DND-41 (cell line): ENCODE measurements around the gene RPS14.
A peak's percentile ranks its signal among the peaks of the same experiment; 100 is the strongest.

Experiments
- ATAC-seq: fragments of 200-7000 bp; cut with Tn5 transposase; 3 replicates; pipeline ENCODE4 v1.9.1; 2021; ENCODE audit warnings: low read depth; ENCODE audit not compliant: insufficient read depth
- DNase-seq: peaks from one replicate; pipeline ENCODE4 v3.0.0-alpha.2; 2020
- H2AFZ ChIP-seq: 2 replicates; pipeline ENCODE4 v1.6.0; 2012; ENCODE audit warnings: low read depth, low read length
- H3K27ac ChIP-seq: 2 replicates; pipeline ENCODE4 v1.5.1; 2012; ENCODE audit warnings: low read length, inconsistent platforms
- H3K27me3 ChIP-seq: fragments of 200-600 bp; sonication (generic); 2 replicates; pipeline ENCODE4 v1.6.0; 2012; ENCODE audit warnings: low read length, mild to moderate bottlenecking, inconsistent platforms; ENCODE audit not compliant: insufficient read depth, poor library complexity
- H3K36me3 ChIP-seq: 2 replicates; pipeline ENCODE4 v1.5.1; 2012; ENCODE audit warnings: low read length, inconsistent platforms; ENCODE audit not compliant: insufficient read depth
- H3K4me1 ChIP-seq: 2 replicates; pipeline ENCODE4 v1.5.1; 2012; ENCODE audit warnings: mild to moderate bottlenecking, low read length; ENCODE audit not compliant: insufficient read depth
- H3K4me2 ChIP-seq: 2 replicates; pipeline ENCODE4 v1.6.0; 2012; ENCODE audit warnings: mild to moderate bottlenecking, moderate library complexity, low read length, inconsistent platforms; ENCODE audit not compliant: insufficient read depth
- H3K4me3 ChIP-seq, 2 experiments: fragments of 200-600 bp in 1 of 2; shearing (Covaris generic) in 1 of 2; 2 replicates each; pipeline ENCODE4 v1.5.1; 2012 to 2016; ENCODE audit warnings: inconsistent platforms in 2 of 2, low read length in 2 of 2, mild to moderate bottlenecking in 2 of 2, low read depth in 1 of 2, moderate library complexity in 1 of 2
- H3K79me2 ChIP-seq: 2 replicates; pipeline ENCODE4 v1.6.0; 2012; ENCODE audit warnings: low read length, inconsistent platforms; ENCODE audit not compliant: insufficient read depth
- H3K9ac ChIP-seq: 2 replicates; pipeline ENCODE4 v1.6.0; 2012; ENCODE audit warnings: low read depth, mild to moderate bottlenecking, inconsistent platforms, low read length, moderate library complexity
- H3K9me3 ChIP-seq: 2 replicates; pipeline ENCODE4 v1.5.1; 2012; ENCODE audit warnings: low read length, moderate library complexity, mild to moderate bottlenecking, inconsistent platforms; ENCODE audit not compliant: insufficient read depth, severe bottlenecking
- H4K20me1 ChIP-seq: 2 replicates; pipeline ENCODE4 v1.6.0; 2012; ENCODE audit warnings: low read length; ENCODE audit not compliant: insufficient read depth
- EZH2 ChIP-seq: IDR thresholded peaks from 3 replicates; pipeline ENCODE4 v1.6.1; 2012; ENCODE audit warnings: borderline replicate concordance, low read depth, mild to moderate bottlenecking, moderate library complexity, low read length, inconsistent platforms; ENCODE audit not compliant: severe bottlenecking
- TF ChIP-seq, protein P1 (sequence below): IDR thresholded peaks from 2 replicates; pipeline ENCODE4 v1.5.1; 2012; ENCODE audit warnings: borderline replicate concordance, low read length, moderate library complexity, mild to moderate bottlenecking; ENCODE audit not compliant: poor library complexity, severe bottlenecking; ENCODE audit errors: extremely low read depth

Gene RPS14

DNA sequence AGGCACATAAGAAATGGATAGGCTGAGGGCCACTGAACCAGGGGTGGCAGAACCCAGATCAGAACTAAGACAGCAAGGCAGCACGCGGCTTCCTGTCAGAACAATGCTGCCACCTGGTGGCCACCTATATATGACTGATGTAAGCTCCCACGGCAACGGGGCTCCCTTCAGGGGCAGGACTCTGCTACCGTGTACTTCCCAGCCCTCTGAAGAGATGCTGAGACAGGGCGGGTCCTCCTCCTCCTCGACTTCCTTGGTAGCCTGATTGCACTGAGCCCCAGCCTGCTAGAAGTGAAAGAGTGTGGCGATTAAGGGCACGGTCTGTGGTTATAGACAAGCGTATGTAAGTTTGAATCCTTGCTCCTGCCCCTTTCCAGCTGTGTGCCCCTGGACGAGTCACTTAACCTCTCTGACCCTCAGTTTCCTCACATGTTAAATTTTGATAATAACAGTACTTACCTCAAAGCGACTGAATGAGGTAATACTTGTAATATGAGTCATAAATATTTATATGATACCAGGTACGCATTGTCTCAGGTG, 13.3 kb downstream of the RPS14 start:
- no peak overlapping the region for H3K4me3 ChIP-seq

DNA sequence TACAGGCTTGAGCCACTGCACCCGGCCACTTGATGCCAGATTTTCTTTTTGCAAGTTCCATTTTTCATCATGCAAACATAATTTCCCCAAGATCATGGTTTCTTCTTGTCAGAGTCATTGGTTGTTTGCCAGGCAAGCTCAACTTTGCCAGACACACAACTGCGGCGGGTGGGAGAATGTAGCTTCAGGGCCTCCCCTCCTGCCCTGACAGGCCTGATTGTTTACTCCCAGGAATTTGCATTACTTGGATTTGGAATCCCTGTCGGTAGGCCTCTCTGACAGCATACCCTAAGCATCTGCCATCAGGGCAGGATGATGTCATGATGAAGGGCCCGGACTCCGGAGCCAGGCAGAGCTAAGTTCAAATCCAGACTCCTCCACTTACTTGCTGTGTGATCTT, 15.1 kb downstream of the RPS14 start:
- H3K27me3 ChIP-seq, result no peaks in the 10 kb centered on the region
- no peak overlapping the region for H2AFZ ChIP-seq
- no peak overlapping the region for H3K4me3 ChIP-seq
- no peak overlapping the region for H3K4me2 ChIP-seq
- no peaks in the 10 kb centered on the region for H3K9me3 ChIP-seq
- no peak for ATAC-seq
- H3K79me2 ChIP-seq, result no peaks in the 10 kb centered on the region
- peaks cover 10% of the 10 kb centered on the region for H3K4me1 ChIP-seq
- no peak overlapping the region for H3K9ac ChIP-seq
- no peak overlapping the region for H3K27ac ChIP-seq
- no peaks in the 10 kb centered on the region for H3K36me3 ChIP-seq
- no peak for DNase-seq
- TF ChIP-seq, protein P1, sequence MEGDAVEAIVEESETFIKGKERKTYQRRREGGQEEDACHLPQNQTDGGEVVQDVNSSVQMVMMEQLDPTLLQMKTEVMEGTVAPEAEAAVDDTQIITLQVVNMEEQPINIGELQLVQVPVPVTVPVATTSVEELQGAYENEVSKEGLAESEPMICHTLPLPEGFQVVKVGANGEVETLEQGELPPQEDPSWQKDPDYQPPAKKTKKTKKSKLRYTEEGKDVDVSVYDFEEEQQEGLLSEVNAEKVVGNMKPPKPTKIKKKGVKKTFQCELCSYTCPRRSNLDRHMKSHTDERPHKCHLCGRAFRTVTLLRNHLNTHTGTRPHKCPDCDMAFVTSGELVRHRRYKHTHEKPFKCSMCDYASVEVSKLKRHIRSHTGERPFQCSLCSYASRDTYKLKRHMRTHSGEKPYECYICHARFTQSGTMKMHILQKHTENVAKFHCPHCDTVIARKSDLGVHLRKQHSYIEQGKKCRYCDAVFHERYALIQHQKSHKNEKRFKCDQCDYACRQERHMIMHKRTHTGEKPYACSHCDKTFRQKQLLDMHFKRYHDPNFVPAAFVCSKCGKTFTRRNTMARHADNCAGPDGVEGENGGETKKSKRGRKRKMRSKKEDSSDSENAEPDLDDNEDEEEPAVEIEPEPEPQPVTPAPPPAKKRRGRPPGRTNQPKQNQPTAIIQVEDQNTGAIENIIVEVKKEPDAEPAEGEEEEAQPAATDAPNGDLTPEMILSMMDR, result no peak
- TF ChIP-seq EZH2, result no peak
- H4K20me1 ChIP-seq, result no peaks in the 10 kb centered on the region

More for the DNA sequence above, 13.3 kb downstream of the RPS14 start:
- H3K27me3 ChIP-seq, result no peaks in the 10 kb centered on the region
- H3K9ac ChIP-seq, result no peak overlapping the region
- no peaks in the 10 kb centered on the region for H4K20me1 ChIP-seq
- H3K79me2 ChIP-seq, result no peaks in the 10 kb centered on the region
- peak overlapping the region; percentile 71 for H2AFZ ChIP-seq
- ATAC-seq, result peak; percentile 97
- H3K36me3 ChIP-seq, result no peaks in the 10 kb centered on the region
- DNase-seq, result peak; percentile 89
- H3K27ac ChIP-seq, result peak overlapping the region; percentile 10; the same call in 1 of the 2 replicates
- TF ChIP-seq EZH2, result no peak
- TF ChIP-seq, protein P1, result peak; percentile 94
- H3K4me2 ChIP-seq, result peak overlapping the region; percentile 29; the same call in 1 of the 2 replicates
- no peaks in the 10 kb centered on the region for H3K9me3 ChIP-seq
- H3K4me1 ChIP-seq, result peaks cover 10% of the 10 kb centered on the region

DNA sequence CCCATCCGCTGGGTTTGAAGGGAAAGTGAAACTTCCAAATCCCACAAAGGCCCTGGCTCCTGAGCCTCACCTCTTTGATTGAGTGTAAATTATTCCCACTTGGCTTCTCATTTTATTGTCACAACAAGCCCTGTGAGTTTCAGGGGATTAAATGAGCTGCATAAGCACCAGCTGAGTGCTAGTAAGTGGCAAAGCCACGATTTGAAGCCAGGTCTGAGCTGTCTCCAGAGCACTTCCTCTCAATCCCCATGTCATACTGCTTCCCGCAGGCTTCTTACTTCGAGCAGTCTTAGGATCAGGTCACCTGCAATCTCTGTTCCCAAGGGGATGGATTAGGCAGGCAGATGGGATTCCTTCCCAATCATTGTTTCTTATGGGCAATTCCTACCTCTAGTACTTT, 18.0 kb downstream of the RPS14 start:
- H4K20me1 ChIP-seq, result no peaks in the 10 kb centered on the region
- no peak overlapping the region; the same call in 1 of the 2 replicates for H2AFZ ChIP-seq
- TF ChIP-seq, protein P1, result no peak
- TF ChIP-seq EZH2, result no peak
- ATAC-seq, result no peak
- H3K79me2 ChIP-seq, result no peaks in the 10 kb centered on the region
- no peaks in the 10 kb centered on the region for H3K9me3 ChIP-seq
- no peak for DNase-seq
- no peak overlapping the region for H3K9ac ChIP-seq
- H3K27me3 ChIP-seq, result no peaks in the 10 kb centered on the region
- no peak overlapping the region for H3K4me3 ChIP-seq
- H3K27ac ChIP-seq, result no peak overlapping the region
- H3K36me3 ChIP-seq, result no peaks in the 10 kb centered on the region
- no peak overlapping the region for H3K4me2 ChIP-seq
- peaks cover 9% of the 10 kb centered on the region for H3K4me1 ChIP-seq

DNA sequence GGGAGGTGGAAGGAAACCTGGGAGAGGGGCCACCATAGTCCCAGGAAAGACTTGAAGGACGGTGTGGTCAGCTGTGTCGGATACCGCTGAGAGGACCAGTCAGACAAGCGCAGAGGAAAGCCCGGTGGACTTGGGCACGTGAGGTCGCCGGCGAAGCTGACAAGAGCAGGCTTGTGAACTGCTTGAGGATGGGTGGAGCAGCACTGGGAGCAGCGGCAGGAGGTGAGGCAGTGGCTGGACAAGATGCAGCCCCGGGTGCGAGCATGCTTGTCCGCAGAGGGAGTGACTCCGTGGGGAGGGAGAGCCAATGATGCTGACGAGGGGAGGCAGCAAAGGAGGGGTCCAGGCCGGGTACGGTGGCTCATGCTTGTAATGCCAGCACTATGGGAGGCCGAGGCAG, 18.5 kb downstream of the RPS14 start:
- H3K79me2 ChIP-seq, result no peaks in the 10 kb centered on the region
- TF ChIP-seq, protein P1, result no peak
- no peak for TF ChIP-seq EZH2
- no peak for ATAC-seq
- no peak overlapping the region for H3K4me2 ChIP-seq
- H3K36me3 ChIP-seq, result no peaks in the 10 kb centered on the region
- no peak overlapping the region for H3K4me3 ChIP-seq
- H3K4me1 ChIP-seq, result peaks cover 4% of the 10 kb centered on the region
- H2AFZ ChIP-seq, result no peak overlapping the region
- H4K20me1 ChIP-seq, result no peaks in the 10 kb centered on the region
- no peaks in the 10 kb centered on the region for H3K27me3 ChIP-seq
- H3K9ac ChIP-seq, result no peak overlapping the region
- no peaks in the 10 kb centered on the region for H3K9me3 ChIP-seq
- DNase-seq, result no peak
- no peak overlapping the region for H3K27ac ChIP-seq
